CD8-positive, alpha-beta memory T cell (primary cell): ENCODE measurements around the gene PCDHA4. TPM values are rescaled to one million over a fixed set of nuclear protein-coding genes. Genes with fewer than 3 reads are reported as not detected.
"Not testable (repeated sequence)": the region's sequence is repeated elsewhere in the genome, so short reads cannot be mapped to it uniquely, and the experiment has no call there.

Experiments
- CTCF ChIA-PET: fragments of 350-600 bp; sonication (Branson Sonifier 250); formaldehyde crosslinking; loops from one replicate; lab custom pipeline; 2021; ENCODE audit warnings: antibody characterized with exemption; lab: Charles Lee
- POLR2A ChIA-PET: fragments of 350-600 bp; sonication (Branson Sonifier 250); formaldehyde crosslinking; loops from one replicate; lab custom pipeline; 2021; ENCODE audit warnings: antibody characterized with exemption; lab: Charles Lee
- DNase-seq, 5 donors: peaks; one replicate each; pipeline versions ENCODE4 v3.0.0 to v3.0.0-alpha.2; 2020 to 2022; ENCODE audit warnings: mixed read lengths in 1 of 5
- H3K27ac ChIP-seq: one replicate; pipeline ENCODE4 v1.7.0; 2013; ENCODE audit warnings: low read depth, mild to moderate bottlenecking, low read length, moderate library complexity
- H3K27me3 ChIP-seq: 2 replicates; pipeline ENCODE4 v1.7.0; 2013; ENCODE audit warnings: low read length, mild to moderate bottlenecking; ENCODE audit not compliant: insufficient read depth, poor library complexity, severe bottlenecking
- H3K36me3 ChIP-seq: 2 replicates; pipeline ENCODE4 v1.7.0; 2013; ENCODE audit warnings: mild to moderate bottlenecking, low read length, moderate library complexity; ENCODE audit not compliant: insufficient read depth
- H3K4me1 ChIP-seq: 2 replicates; pipeline ENCODE4 v1.7.0; 2013; ENCODE audit warnings: mild to moderate bottlenecking, low read length, moderate library complexity; ENCODE audit not compliant: insufficient read depth
- H3K4me3 ChIP-seq: 2 replicates; pipeline ENCODE4 v1.7.0; 2013; ENCODE audit warnings: mild to moderate bottlenecking, low read length
- H3K9me3 ChIP-seq: 2 replicates; pipeline ENCODE4 v1.7.0; 2013; ENCODE audit warnings: mild to moderate bottlenecking, low read length
- H3K27ac Mint-ChIP-seq, 8 donors: one replicate each; pipeline ENCODE4 v1.8.0; 2020 to 2021; ENCODE audit warnings: mixed read lengths in 8 of 8, mild to moderate bottlenecking in 6 of 8, inconsistent platforms in 3 of 8, moderate library complexity in 3 of 8
- H3K27me3 Mint-ChIP-seq, 2 donors: one replicate each; pipeline ENCODE4 v1.8.0; 2020 to 2021; ENCODE audit warnings: mixed read lengths in 2 of 2, mild to moderate bottlenecking in 1 of 2, moderate library complexity in 1 of 2
- H3K36me3 Mint-ChIP-seq, 3 donors: one replicate each; pipeline ENCODE4 v1.8.0; 2020 to 2021; ENCODE audit warnings: mixed read lengths in 3 of 3, inconsistent platforms in 1 of 3, mild to moderate bottlenecking in 1 of 3
- H3K4me1 Mint-ChIP-seq, 3 donors: one replicate each; pipeline ENCODE4 v1.8.0; 2020 to 2021; ENCODE audit warnings: mixed read lengths in 3 of 3, inconsistent platforms in 1 of 3, mild to moderate bottlenecking in 1 of 3
- H3K4me3 Mint-ChIP-seq, 7 donors: one replicate each; pipeline ENCODE4 v1.8.0; 2020 to 2021; ENCODE audit warnings: mixed read lengths in 7 of 7, mild to moderate bottlenecking in 6 of 7, moderate library complexity in 4 of 7, inconsistent platforms in 2 of 7
- H3K9me3 Mint-ChIP-seq, 5 donors: one replicate each; pipeline ENCODE4 v1.8.0; 2020 to 2022; ENCODE audit warnings: mixed read lengths in 5 of 5, mild to moderate bottlenecking in 3 of 5, moderate library complexity in 2 of 5, inconsistent platforms in 1 of 5
- polyA plus RNA-seq: library from polyadenylated mRNA; unstranded; fragments of 300-500 nt; fragmentation: Illumina TruSeq; gene quantifications from one replicate; pipeline ENCODE4 v1.2.3, GENCODE V29; 2021
- total RNA-seq, 2 experiments: library from RNA; stranded (reverse); gene quantifications; one replicate each; pipeline ENCODE4 v1.2.3, GENCODE V29; 2021

PCDHA4 gene
- total RNA-seq (not detected), polyA plus RNA-seq (not detected)

DNA sequence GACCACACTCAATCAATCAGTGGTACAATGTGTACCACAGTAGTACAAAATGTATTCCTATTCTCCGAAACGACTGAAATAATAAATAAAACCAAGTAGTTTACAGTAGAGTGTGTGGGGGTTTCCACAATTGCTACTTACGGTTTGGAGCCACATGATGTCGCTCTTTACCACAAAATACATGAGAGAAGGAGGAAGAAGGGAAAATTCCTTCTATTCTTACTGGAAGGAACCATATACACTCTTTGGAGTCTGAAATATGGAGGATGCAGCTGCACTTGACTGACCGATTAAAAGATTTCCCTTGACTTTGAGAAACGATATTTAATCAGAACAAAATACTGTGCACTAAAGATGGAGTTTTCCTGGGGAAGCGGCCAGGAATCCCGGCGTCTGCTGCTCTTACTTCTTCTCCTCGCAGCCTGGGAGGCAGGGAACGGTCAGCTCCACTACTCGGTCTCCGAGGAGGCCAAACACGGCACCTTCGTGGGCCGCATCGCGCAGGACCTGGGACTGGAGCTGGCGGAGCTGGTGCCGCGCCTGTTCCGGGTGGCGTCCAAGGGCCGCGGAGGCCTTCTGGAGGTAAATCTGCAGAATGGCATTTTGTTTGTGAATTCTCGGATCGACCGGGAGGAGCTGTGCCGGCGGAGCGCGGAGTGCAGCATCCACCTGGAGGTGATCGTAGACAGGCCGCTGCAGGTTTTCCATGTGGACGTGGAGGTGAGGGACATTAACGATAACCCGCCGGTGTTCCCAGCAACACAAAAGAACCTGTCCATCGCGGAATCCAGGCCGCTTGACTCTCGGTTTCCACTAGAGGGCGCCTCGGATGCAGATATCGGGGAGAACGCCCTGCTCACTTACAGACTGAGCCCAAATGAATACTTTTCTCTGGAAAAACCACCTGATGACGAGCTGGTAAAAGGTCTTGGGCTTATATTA is at the start of gene PCDHA4:
TSS of gene PCDHA4 (plus strand) at position 235 of the 942 bp plus-strand sequence.
- H3K27me3 Mint-ChIP-seq = peaks cover 8 to 36% of the 10 kb centered on the region in 2 donors
- H3K36me3 Mint-ChIP-seq = peaks cover 0 to 1% (median 0%) of the 10 kb centered on the region in 3 donors
- DNase-seq = no peak
- Histone ChIP-seq H3K27me3 (no peaks in the 10 kb centered on the region), H3K36me3 (no peaks in the 10 kb centered on the region), H3K27ac (no peak within 1 kb of the TSS), H3K4me3 (no peak within 1 kb of the TSS), H3K4me1 (no peaks in the 10 kb centered on the region), H3K9me3 (no peaks in the 10 kb centered on the region)
- no peak within 1 kb of the TSS for H3K27ac Mint-ChIP-seq
- peaks cover 20 to 50% (median 39%) of the 10 kb centered on the region in 5 donors for H3K9me3 Mint-ChIP-seq
- ChIA-PET CTCF (no interaction called here), POLR2A (no interaction called here)
- no peak within 1 kb of the TSS for H3K4me3 Mint-ChIP-seq
- no peaks in the 10 kb centered on the region for H3K4me1 Mint-ChIP-seq

DNA sequence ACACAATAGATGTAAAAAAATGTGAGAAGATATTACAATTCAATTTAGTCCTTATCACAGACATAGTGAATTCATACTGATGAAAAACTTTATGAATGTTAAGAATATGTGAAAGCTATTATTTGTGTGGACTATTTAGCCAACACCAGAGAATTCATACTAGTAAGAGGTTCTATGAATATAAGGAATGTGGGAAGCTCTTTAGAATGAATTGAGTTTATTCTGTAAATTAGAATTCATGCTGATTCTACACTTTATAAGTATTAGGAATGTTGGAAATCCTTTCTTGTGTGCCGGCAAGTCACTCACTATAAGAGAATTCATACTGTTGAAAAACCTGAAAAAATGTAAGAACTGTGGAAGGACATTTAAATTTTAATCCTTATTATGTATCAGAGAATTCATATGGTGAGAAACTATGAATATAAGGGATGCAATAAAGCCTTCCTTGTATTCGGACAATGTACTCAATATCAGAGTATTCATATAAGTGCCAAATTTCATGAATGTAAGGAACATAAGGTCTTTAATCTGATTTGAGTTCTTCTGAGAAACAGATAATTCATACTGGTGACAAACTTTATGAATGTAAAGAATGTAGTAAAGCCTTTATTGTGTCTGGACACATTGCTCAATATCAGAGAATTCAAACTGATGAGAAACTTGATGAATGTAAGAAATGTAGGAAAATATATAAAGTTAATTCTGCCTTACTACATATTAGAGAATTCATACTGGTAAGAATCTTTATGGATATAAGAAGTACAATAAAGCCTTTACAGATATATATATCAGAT is 42.5 kb upstream of the PCDHA4 start:
- peaks cover 35 to 90% (median 84%) of the 10 kb centered on the region in 5 donors for H3K9me3 Mint-ChIP-seq
- peaks cover 6 to 17% (median 17%) of the 10 kb centered on the region in 3 donors for H3K36me3 Mint-ChIP-seq

DNA sequence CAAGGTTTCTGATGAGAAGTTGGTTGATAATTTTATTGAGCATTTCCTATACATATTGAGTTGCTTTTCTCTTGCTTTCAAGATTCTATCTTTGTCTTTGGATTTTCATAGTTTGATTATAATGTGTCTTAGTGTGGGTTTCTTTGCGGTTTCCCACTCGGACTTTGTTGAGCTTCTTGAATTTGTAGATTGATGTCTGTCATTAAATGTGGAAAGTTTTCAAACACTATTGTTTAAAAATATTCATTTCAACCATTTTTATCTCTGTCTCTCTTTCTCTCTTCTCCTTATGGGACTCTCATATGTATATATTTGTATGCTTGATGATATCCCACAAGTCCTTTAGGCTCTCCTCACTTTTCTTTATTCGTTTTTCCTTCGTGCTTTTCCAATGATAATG is 39.4 kb upstream of the PCDHA4 start:
- no peaks in the 10 kb centered on the region for H3K4me1 ChIP-seq
- Mint-ChIP-seq H3K4me3 (no peak overlapping the region), H3K27me3 (no peaks in the 10 kb centered on the region), H3K9me3 (peaks cover 59 to 93% (median 89%) of the 10 kb centered on the region in 5 donors), H3K4me1 (no peaks in the 10 kb centered on the region), H3K36me3 (peaks cover 2 to 23% (median 8%) of the 10 kb centered on the region in 3 donors), H3K27ac (no peak overlapping the region)
- DNase-seq = no peak
- CTCF ChIA-PET = no interaction called here
- no peak overlapping the region for H3K27ac ChIP-seq
- no peak overlapping the region for H3K4me3 ChIP-seq
- POLR2A ChIA-PET = no interaction called here
- peaks cover 37% of the 10 kb centered on the region for H3K9me3 ChIP-seq
- H3K27me3 ChIP-seq = no peaks in the 10 kb centered on the region
- no peaks in the 10 kb centered on the region for H3K36me3 ChIP-seq

More for the DNA sequence above, 42.5 kb upstream of the PCDHA4 start:
- no peak for DNase-seq
- ChIA-PET POLR2A (no interaction called here), CTCF (no interaction called here)
- Histone ChIP-seq H3K27me3 (no peaks in the 10 kb centered on the region), H3K4me1 (no peaks in the 10 kb centered on the region), H3K36me3 (no peaks in the 10 kb centered on the region), H3K27ac (no peak overlapping the region), H3K9me3 (peaks cover 44% of the 10 kb centered on the region), H3K4me3 (no peak overlapping the region)
- no peaks in the 10 kb centered on the region for H3K4me1 Mint-ChIP-seq
- H3K4me3 Mint-ChIP-seq = no peak overlapping the region
- H3K27ac Mint-ChIP-seq = no peak overlapping the region
- H3K27me3 Mint-ChIP-seq = peaks cover 0 to 4% of the 10 kb centered on the region in 2 donors

GRCh38 chr5:140780512-140780911 is 26.4 kb upstream of the PCDHA4 start:
- H3K27me3 Mint-ChIP-seq = peaks cover 20 to 37% of the 10 kb centered on the region in 2 donors
- H3K4me3 ChIP-seq = no peak overlapping the region
- H3K27ac ChIP-seq = no peak overlapping the region
- no peak overlapping the region for H3K27ac Mint-ChIP-seq
- POLR2A ChIA-PET = no interaction called here
- no peak for DNase-seq
- H3K36me3 Mint-ChIP-seq = peaks cover 0 to 31% (median 0%) of the 10 kb centered on the region in 3 donors
- peaks cover 3% of the 10 kb centered on the region for H3K27me3 ChIP-seq
- H3K9me3 ChIP-seq = peaks cover 6% of the 10 kb centered on the region
- H3K9me3 Mint-ChIP-seq = peaks cover 47 to 91% (median 77%) of the 10 kb centered on the region in 5 donors
- no peaks in the 10 kb centered on the region for H3K4me1 Mint-ChIP-seq
- H3K4me1 ChIP-seq = no peaks in the 10 kb centered on the region
- CTCF ChIA-PET = no interaction called here
- no peak overlapping the region for H3K4me3 Mint-ChIP-seq
- no peaks in the 10 kb centered on the region for H3K36me3 ChIP-seq

GRCh38 chr5:140785905-140786686 is 20.8 kb upstream of the PCDHA4 start, which contains the start of gene PCDHA1:
Gene PCDHA1, plus strand, starts transcription at chr5:140786140.
- peaks cover 37 to 81% (median 64%) of the 10 kb centered on the region in 5 donors for H3K9me3 Mint-ChIP-seq
- Histone ChIP-seq H3K36me3 (no peaks in the 10 kb centered on the region), H3K27me3 (peaks cover 3% of the 10 kb centered on the region), H3K27ac (no peak within 1 kb of the TSS), H3K9me3 (peaks cover 13% of the 10 kb centered on the region), H3K4me1 (no peaks in the 10 kb centered on the region), H3K4me3 (no peak within 1 kb of the TSS)
- no peaks in the 10 kb centered on the region for H3K4me1 Mint-ChIP-seq
- no peak within 1 kb of the TSS for H3K27ac Mint-ChIP-seq
- CTCF ChIA-PET = no interaction called here
- peaks cover 20 to 49% of the 10 kb centered on the region in 2 donors for H3K27me3 Mint-ChIP-seq
- POLR2A ChIA-PET = no interaction called here
- H3K4me3 Mint-ChIP-seq = no peak within 1 kb of the TSS
- no peak for DNase-seq
- peaks cover 0 to 21% (median 2%) of the 10 kb centered on the region in 3 donors for H3K36me3 Mint-ChIP-seq

GRCh38 chr5:140787422-140787821 is 19.4 kb upstream of the PCDHA4 start:
- CTCF ChIA-PET, H3K4me1 ChIP-seq, H3K36me3 ChIP-seq, H3K4me3 Mint-ChIP-seq, H3K4me3 ChIP-seq, H3K27ac Mint-ChIP-seq, POLR2A ChIA-PET, H3K27me3 ChIP-seq, DNase-seq, H3K27ac ChIP-seq, H3K4me1 Mint-ChIP-seq: not testable (repeated sequence)
- Mint-ChIP-seq H3K27me3 (peaks cover 24 to 54% of the 10 kb centered on the region in 2 donors), H3K9me3 (peaks cover 30 to 81% (median 60%) of the 10 kb centered on the region in 5 donors), H3K36me3 (peaks cover 0 to 15% (median 2%) of the 10 kb centered on the region in 3 donors)
- peaks cover 10% of the 10 kb centered on the region for H3K9me3 ChIP-seq

- peaks cover 30 to 79% (median 60%) of the 10 kb centered on the region in 5 donors for H3K9me3 Mint-ChIP-seq
- CTCF ChIA-PET = not testable (repeated sequence)
Measured at GRCh38 chr5:140787849-140788504, 18.9 kb upstream of the PCDHA4 start.

More at GRCh38 chr5:140787849-140788504, 18.9 kb upstream of the PCDHA4 start:
- H3K27ac ChIP-seq, POLR2A ChIA-PET, H3K4me1 ChIP-seq, H3K4me1 Mint-ChIP-seq, H3K4me3 Mint-ChIP-seq, H3K27me3 ChIP-seq, H3K36me3 ChIP-seq, H3K4me3 ChIP-seq, DNase-seq: not testable (repeated sequence)
- peak overlapping the region in 1 of 8 donors; percentile 72 for H3K27ac Mint-ChIP-seq
- H3K36me3 Mint-ChIP-seq = peaks cover 0 to 15% (median 2%) of the 10 kb centered on the region in 3 donors
- peaks cover 11% of the 10 kb centered on the region for H3K9me3 ChIP-seq
- peaks cover 24 to 52% of the 10 kb centered on the region in 2 donors for H3K27me3 Mint-ChIP-seq
